Central memory CD8-positive, alpha-beta T cell (primary cell): ENCODE data around the gene CIAO2A.
"Not testable (repeated sequence)": the region's sequence is repeated elsewhere in the genome, so short reads cannot be mapped to it uniquely, and the experiment has no call there.

Source experiments
- ATAC-seq: fragments of 150-1000 bp; cut with Tn5 transposase; replicated peaks from 2 replicates; pipeline ENCODE4 v1.10.0; 2022; ENCODE audit warnings: mild to moderate bottlenecking, moderate FRiP score, moderate number of reproducible peaks; ENCODE audit not compliant: poor library complexity, severe bottlenecking; ENCODE audit errors: extremely low read depth
- DNase-seq, 2 donors: peaks; one replicate each; pipeline ENCODE4 v3.0.0; 2021; ENCODE audit warnings: low spot score in 2 of 2
- H3K27ac Mint-ChIP-seq: one replicate; pipeline ENCODE4 v1.8.0; 2022; ENCODE audit warnings: low read depth, mild to moderate bottlenecking, moderate library complexity, mixed read lengths
- H3K27me3 Mint-ChIP-seq: one replicate; pipeline ENCODE4 v1.8.0; 2022; ENCODE audit warnings: mixed read lengths
- H3K36me3 Mint-ChIP-seq: one replicate; pipeline ENCODE4 v1.8.0; 2022; ENCODE audit warnings: mild to moderate bottlenecking, moderate library complexity, mixed read lengths; ENCODE audit not compliant: insufficient read depth
- H3K4me1 Mint-ChIP-seq: one replicate; pipeline ENCODE4 v1.8.0; 2022; ENCODE audit warnings: mixed read lengths
- H3K4me3 Mint-ChIP-seq: one replicate; pipeline ENCODE4 v1.8.0; 2022; ENCODE audit warnings: mild to moderate bottlenecking, moderate library complexity, mixed read lengths
- H3K9me3 Mint-ChIP-seq: one replicate; pipeline ENCODE4 v1.8.0; 2022; ENCODE audit warnings: mixed read lengths

The CIAO2A gene

DNA sequence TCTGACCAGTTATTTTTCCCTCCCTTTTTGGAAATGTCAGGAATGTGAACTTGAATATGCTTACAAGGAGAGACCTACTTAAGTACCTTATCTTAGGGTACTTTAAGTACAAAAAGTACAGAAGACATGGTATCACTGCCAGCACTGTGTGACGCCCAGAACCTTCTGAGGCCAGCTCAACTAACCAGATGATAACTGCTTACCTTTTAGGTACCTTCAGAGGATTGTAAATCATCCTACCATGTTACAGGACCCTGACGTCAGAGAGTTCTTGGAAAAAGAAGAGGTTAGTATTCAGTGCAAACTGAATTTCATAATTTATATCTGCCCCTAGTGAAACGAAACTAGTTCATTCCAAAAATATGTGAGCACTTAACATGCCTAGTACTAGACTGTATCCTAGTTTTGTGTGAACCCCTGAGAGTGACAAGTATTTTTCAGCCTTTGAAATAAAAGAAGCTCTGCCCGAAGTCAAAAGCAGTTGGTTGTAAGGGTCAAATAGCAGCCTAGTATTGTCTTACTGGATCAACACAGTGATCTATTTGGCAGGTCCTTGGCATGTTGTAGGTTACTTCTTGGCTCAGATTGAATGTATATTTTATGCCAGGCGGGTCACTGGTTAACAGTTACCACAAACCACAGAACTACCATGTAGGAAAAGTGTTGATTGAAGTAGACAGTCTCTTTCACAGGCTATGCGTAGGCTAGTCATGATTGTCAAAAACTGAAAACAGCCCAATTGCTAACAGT, 34.1 kb upstream of the CIAO2A start:
- ATAC-seq (no peak), DNase-seq (no peak)
- Mint-ChIP-seq H3K4me3 (no peak overlapping the region), H3K4me1 (no peaks in the 10 kb centered on the region), H3K27ac (peak overlapping the region; percentile 16), H3K9me3 (no peaks in the 10 kb centered on the region), H3K27me3 (no peaks in the 10 kb centered on the region), H3K36me3 (peaks cover 82% of the 10 kb centered on the region)

DNA sequence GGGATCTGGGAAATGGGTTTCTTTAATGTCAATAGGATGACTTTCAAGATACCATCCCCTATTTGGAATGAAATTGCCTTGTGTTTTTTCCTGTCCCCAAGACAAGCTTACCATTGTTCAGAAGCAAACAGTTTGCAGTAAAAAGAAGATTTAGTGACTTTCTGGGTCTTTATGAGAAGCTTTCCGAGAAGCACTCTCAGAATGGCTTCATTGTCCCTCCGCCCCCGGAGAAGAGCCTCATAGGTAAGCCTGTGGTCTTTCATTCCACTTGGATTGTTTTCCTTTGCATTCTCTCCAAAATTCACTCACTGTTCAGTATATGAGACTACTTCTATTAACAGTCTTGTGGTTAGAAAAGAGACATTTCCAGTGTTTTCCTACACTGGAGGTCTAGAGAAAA, 32.3 kb upstream of the CIAO2A start:
- Mint-ChIP-seq H3K4me1 (no peaks in the 10 kb centered on the region), H3K9me3 (no peaks in the 10 kb centered on the region), H3K4me3 (no peak overlapping the region), H3K27me3 (no peaks in the 10 kb centered on the region), H3K27ac (no peak overlapping the region), H3K36me3 (peaks cover 76% of the 10 kb centered on the region)
- ATAC-seq (no peak), DNase-seq (no peak)

DNA sequence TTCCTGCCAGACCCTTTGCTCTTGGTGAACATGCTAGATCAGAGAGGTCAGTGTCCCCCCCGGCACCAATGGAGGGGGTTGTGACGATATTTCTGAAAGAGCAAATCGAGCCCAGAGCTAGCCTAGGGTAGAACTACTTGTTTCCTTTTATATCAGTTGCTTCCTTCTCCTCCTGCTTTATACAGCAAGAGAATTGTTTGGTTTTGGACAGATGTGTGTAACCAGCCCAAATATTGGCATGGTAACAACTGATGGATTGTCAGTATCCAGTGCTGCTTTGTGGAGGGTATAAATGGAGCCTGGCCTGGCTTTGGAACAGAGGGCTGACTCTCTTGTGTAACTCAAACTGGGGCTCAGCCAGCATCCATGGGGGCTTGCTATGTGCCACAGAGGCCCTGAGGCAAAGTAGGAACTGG, 29.3 kb upstream of the CIAO2A start:
- H3K4me1 Mint-ChIP-seq = no peaks in the 10 kb centered on the region
- no peaks in the 10 kb centered on the region for H3K9me3 Mint-ChIP-seq
- peaks cover 72% of the 10 kb centered on the region for H3K36me3 Mint-ChIP-seq
- ATAC-seq = no peak
- H3K4me3 Mint-ChIP-seq = no peak overlapping the region
- H3K27me3 Mint-ChIP-seq = no peaks in the 10 kb centered on the region
- DNase-seq = no peak
- H3K27ac Mint-ChIP-seq = no peak overlapping the region

DNA sequence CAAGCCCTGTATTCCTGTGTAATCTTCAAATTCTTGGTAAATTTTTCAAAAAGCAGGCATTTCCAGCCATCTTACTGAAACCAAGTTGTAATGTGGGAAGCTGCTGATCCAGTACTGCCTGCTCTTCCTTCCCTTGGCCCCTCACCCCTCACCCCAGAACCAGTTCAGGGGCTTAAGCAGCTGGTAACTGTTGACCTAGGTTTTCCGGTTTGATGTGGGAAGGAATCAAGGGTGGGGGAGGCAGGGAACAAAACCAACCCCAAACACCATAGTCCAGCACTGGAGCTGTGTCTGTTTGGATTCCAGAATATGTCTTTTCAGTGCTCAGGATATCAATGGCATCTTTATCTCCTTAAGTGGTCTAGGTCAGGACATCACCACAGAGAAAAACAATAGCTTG, 28.8 kb upstream of the CIAO2A start:
- no peaks in the 10 kb centered on the region for H3K9me3 Mint-ChIP-seq
- DNase-seq (no peak), ATAC-seq (no peak)
- peaks cover 70% of the 10 kb centered on the region for H3K36me3 Mint-ChIP-seq
- H3K4me1 Mint-ChIP-seq = no peaks in the 10 kb centered on the region
- H3K27me3 Mint-ChIP-seq = no peaks in the 10 kb centered on the region
- H3K27ac Mint-ChIP-seq = no peak overlapping the region
- H3K4me3 Mint-ChIP-seq = no peak overlapping the region

DNA sequence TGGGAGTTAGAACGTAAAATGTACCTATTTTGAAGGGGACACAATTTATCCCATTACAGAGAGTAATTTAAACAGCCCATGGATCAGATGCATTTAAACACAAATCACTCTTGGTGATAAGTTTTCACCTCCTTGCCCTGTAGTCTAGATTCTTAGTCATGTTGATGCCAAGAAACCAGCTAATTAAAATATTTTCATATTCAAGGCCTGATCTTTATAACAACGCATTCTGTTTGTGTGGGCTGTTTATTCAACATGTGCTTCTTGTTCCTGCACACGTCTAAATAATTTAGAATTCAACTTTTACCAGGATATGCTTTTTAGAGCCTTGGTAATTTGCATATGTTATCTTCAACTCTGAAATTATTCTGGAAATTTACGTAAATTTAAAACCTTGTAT, 28.0 kb upstream of the CIAO2A start:
- Mint-ChIP-seq H3K9me3 (no peaks in the 10 kb centered on the region), H3K4me1 (no peaks in the 10 kb centered on the region), H3K27me3 (no peaks in the 10 kb centered on the region), H3K36me3 (peaks cover 70% of the 10 kb centered on the region), H3K4me3 (no peak overlapping the region), H3K27ac (no peak overlapping the region)
- ATAC-seq (no peak), DNase-seq (no peak)

DNA sequence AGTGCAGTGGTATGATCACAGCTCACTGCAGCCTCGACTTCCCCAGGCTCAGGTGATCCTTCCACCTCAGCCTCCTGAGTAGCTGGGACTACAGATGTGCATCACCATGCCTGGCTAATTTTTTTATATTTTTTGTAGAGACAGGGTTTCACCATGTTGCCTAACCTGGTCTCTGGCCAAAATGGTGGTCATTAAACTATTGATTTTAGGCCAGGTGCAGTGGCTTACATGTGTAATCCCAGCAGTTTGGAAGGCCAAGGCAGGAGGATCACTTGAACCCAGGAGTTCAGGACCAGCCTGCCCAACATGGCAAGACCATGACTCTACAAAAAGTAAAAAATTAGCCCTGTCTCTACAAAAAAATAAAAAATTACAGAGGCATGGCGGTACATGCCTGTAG, 26.7 kb upstream of the CIAO2A start:
- not testable (repeated sequence) for DNase-seq, H3K4me1 Mint-ChIP-seq, ATAC-seq, H3K27ac Mint-ChIP-seq, H3K4me3 Mint-ChIP-seq, H3K9me3 Mint-ChIP-seq, H3K27me3 Mint-ChIP-seq
- peaks cover 68% of the 10 kb centered on the region for H3K36me3 Mint-ChIP-seq

DNA sequence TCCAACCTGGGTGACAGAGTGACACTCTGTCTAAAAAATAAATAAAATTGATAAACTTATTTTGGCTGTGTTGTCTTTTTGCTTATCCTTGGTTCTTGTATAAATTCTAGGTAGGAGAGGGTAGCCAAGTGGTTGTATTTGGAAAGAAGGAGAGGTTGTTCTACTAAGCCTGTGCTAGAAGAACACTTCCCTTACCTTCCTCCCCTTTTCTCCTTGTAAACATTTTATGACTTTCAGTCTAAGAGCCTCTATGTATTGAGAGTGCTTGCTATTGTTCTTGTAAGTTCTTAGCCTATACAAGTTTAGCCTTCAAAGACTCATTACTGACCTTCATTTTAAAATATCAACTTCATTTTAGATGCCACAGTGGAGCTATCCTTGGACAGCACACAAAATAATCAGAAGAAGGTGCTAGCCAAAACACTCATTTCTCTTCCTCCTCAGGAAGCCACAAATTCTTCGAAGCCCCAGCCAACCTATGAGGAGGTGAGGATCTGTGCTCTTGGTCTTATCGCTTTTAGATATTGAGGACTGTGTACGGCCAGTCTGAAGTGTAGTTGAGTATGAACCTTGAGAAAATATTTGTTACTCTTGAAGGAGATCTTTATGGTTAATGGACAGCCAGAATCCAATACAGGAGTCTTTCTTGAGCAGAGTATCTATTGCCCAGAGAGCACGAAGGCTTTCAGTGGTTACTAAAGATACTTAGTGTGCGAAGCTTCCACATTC, 24.3 kb upstream of the CIAO2A start:
- peaks cover 7% of the 10 kb centered on the region for H3K4me1 Mint-ChIP-seq
- H3K4me3 Mint-ChIP-seq = no peak overlapping the region
- peaks cover 76% of the 10 kb centered on the region for H3K36me3 Mint-ChIP-seq
- no peak overlapping the region for H3K27ac Mint-ChIP-seq
- H3K27me3 Mint-ChIP-seq = no peaks in the 10 kb centered on the region
- ATAC-seq (no peak), DNase-seq (no peak)
- no peaks in the 10 kb centered on the region for H3K9me3 Mint-ChIP-seq

DNA sequence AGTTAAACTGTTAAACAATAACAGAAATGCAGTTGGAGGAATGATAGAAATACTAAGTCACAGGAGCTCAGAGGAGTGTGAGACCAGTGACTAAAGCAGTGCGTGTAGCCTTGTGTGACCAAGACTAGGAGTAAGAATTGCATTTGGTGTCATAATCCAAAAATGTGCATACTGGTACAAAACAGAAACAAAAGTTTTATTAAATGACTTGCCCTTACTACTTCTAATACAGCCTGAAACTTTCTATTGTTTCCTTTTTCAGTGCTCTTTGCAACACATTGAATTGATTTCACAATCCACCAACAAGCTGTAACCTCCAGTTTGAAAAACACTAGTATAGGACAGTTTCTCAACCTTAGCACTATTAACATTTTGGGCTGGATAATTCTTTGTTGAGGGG, 19.3 kb upstream of the CIAO2A start:
- Mint-ChIP-seq H3K27me3 (no peaks in the 10 kb centered on the region), H3K4me3 (no peak overlapping the region), H3K9me3 (no peaks in the 10 kb centered on the region), H3K36me3 (peaks cover 51% of the 10 kb centered on the region), H3K27ac (no peak overlapping the region), H3K4me1 (peaks cover 35% of the 10 kb centered on the region)
- DNase-seq (no peak), ATAC-seq (no peak)

DNA sequence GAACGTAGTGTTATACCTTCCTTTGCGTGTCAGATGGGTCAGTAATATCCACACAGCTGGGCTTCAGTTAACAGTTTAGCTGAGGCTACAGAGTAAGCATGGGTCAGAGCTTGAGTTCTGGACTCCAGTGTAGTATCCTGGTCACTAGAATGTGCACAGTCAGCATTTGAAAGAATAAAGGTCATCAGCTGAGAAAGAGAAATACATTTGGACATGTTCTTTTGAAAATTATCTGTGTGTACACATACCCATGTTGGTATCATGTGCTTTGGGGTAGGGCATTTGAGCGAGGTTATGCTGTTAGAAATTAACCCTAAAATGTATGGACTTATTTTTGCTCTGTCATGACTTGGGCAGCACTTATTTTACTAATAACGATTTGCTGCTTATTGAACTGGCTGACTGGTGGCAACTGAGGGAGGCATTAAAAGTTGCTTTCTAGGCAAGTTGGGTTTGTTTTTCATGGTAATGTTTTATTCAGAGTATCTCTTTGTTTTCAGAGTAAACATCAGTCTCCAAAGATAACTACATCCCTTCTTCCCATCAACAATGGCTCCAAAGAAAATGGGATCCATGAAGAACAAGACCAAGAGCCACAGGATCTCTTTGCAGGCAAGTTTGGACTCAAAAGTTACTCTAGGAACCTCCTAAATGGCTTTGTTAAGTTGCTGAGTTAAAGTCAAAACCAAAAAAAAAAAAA, 18.6 kb upstream of the CIAO2A start:
- H3K4me1 Mint-ChIP-seq = peaks cover 35% of the 10 kb centered on the region
- ATAC-seq = no peak
- H3K36me3 Mint-ChIP-seq = peaks cover 46% of the 10 kb centered on the region
- DNase-seq = no peak
- H3K4me3 Mint-ChIP-seq = no peak overlapping the region
- no peaks in the 10 kb centered on the region for H3K27me3 Mint-ChIP-seq
- no peaks in the 10 kb centered on the region for H3K9me3 Mint-ChIP-seq
- no peak overlapping the region for H3K27ac Mint-ChIP-seq

DNA sequence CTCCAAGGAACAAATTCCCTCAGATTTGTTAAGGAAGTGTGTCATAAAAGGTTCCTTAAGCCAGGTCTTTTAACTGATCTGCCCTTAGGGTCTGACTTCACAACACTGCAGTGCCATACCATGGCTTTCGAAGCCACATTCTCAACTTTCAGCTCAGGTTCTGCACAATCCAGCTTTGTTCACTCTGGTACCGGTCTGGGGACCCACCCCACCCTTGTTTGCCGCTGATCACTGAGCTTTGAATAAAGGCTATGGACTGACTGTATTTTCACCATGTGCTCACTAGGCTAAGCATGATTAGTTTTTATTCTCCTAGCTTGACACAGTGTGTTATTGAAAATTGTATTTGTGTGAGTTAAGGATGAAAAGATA, 18.0 kb upstream of the CIAO2A start:
- H3K36me3 Mint-ChIP-seq = peaks cover 40% of the 10 kb centered on the region
- DNase-seq (no peak), ATAC-seq (no peak)
- H3K9me3 Mint-ChIP-seq = no peaks in the 10 kb centered on the region
- peaks cover 41% of the 10 kb centered on the region for H3K4me1 Mint-ChIP-seq
- H3K27me3 Mint-ChIP-seq = no peaks in the 10 kb centered on the region
- no peak overlapping the region for H3K27ac Mint-ChIP-seq
- no peak overlapping the region for H3K4me3 Mint-ChIP-seq

DNA sequence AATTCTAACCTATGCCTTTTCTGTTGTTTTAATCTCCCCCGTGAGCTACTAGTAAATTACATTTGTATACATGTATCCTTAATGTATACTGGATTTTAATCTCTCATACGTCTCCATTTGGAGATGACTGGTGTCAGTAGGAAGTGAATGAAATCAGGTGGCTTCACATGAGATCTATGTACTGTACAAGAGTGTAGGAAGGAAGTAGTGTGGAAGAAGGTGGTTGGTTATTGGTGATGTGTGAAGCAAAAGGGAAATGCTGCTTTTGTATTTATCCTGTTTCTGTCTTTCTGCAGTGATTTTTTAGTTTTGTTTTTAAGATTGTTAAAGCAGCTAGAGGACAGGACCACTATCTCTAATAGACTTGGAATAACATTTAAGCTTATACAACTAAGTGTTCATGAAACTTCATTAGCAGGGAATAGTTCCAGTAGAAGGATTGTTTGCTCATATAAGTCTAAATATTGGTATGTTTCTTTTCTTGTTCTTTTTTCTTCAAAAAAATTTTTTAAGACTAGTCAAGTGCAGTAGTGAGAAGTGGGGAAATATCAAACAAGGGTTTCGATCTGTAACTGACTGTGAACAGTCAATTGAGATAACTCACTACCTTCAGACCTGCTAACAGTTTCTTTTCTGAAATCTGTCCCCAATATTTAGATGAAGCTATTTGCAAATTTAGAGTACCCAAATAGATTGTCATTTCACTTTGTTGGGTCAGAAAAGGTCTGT, 17.5 kb upstream of the CIAO2A start:
- H3K4me3 Mint-ChIP-seq = peak overlapping the region; percentile 5
- peaks cover 35% of the 10 kb centered on the region for H3K36me3 Mint-ChIP-seq
- DNase-seq (no peak), ATAC-seq (peak; percentile 70)
- peaks cover 46% of the 10 kb centered on the region for H3K4me1 Mint-ChIP-seq
- H3K27me3 Mint-ChIP-seq = no peaks in the 10 kb centered on the region
- H3K27ac Mint-ChIP-seq = peak overlapping the region; percentile 44
- H3K9me3 Mint-ChIP-seq = no peaks in the 10 kb centered on the region

DNA sequence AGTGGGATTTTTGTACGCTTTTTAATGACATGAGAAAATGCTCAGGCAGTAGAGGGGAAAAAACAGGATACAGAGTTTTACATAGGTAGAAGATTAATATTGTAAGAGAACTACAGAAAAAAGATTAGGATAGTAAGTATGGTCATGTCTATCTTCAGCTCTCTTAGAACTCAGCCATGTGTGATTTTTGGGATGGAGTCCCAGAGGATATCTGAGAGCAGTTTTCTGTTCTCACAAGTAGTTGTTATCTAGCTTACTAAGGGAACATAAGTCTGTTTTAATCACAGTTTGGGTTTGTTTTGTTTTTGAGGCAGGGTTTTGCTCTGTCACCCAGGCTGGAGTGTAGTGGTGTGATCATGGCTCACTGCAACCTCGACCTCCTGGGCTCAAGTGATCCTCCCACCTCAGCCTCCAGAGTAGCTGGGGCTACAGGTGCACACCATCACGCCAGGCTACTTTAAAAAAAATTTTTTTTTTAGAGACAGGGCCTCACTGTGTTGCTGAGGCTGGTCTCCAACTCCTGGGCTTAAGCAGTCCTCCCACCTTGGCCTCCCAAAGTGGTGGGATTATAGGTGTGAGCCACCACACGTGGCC, 16.6 kb upstream of the CIAO2A start:
- H3K27me3 Mint-ChIP-seq, DNase-seq, H3K9me3 Mint-ChIP-seq, ATAC-seq, H3K4me3 Mint-ChIP-seq: not testable (repeated sequence)
- H3K4me1 Mint-ChIP-seq = peaks cover 46% of the 10 kb centered on the region
- H3K36me3 Mint-ChIP-seq = peaks cover 31% of the 10 kb centered on the region
- H3K27ac Mint-ChIP-seq = peak overlapping the region; percentile 80
